Esophagus (tissue), 2 donors: ENCODE measurements around the gene CNN3. TPM values are rescaled to one million over a fixed set of nuclear protein-coding genes. Genes with fewer than 3 reads are reported as not detected.

Experiments
- H3K27ac ChIP-seq, 2 donors: one replicate each; pipeline ENCODE4 v1.5.1; 2013; ENCODE audit warnings: low read depth in 2 of 2, mild to moderate bottlenecking in 2 of 2, inconsistent platforms in 1 of 2, low read length in 1 of 2, moderate library complexity in 1 of 2
- H3K27me3 ChIP-seq, 2 donors: one replicate each; pipeline ENCODE4 v1.6.1; 2013; ENCODE audit warnings: low read length in 2 of 2, control low read depth in 1 of 2, mild to moderate bottlenecking in 1 of 2; ENCODE audit not compliant: insufficient read depth in 2 of 2, control insufficient read depth in 1 of 2
- H3K36me3 ChIP-seq, 2 donors: one replicate each; pipeline ENCODE4 v1.6.1; 2013; ENCODE audit warnings: low read length in 1 of 2; ENCODE audit not compliant: control insufficient read depth in 2 of 2, insufficient read depth in 2 of 2
- H3K4me1 ChIP-seq, 2 donors: one replicate each; pipeline ENCODE4 v1.6.1; 2013; ENCODE audit warnings: low read length in 1 of 2; ENCODE audit not compliant: control insufficient read depth in 2 of 2, insufficient read depth in 2 of 2
- H3K4me3 ChIP-seq, 2 donors: one replicate each; pipeline ENCODE4 v1.5.1; 2013; ENCODE audit warnings: low read length in 2 of 2, mild to moderate bottlenecking in 2 of 2, low read depth in 1 of 2, moderate library complexity in 1 of 2
- H3K9me3 ChIP-seq, 2 donors: one replicate each; pipeline ENCODE4 v1.6.1; 2013; ENCODE audit warnings: mild to moderate bottlenecking in 2 of 2, low read depth in 1 of 2, low read length in 1 of 2, moderate library complexity in 1 of 2; ENCODE audit not compliant: control insufficient read depth in 2 of 2, insufficient read depth in 1 of 2
- WGBS, 2 donors: extraction: QIAGEN DNeasy Blood & Tissue Kit; methylation state at CpG; one replicate each; pipeline ENCODE4 v1.1.7; 2013; 5-methylcytosine and 5-hydroxymethylcytosine counted together
- polyA plus RNA-seq, 2 donors: library from polyadenylated mRNA; stranded (reverse); fragments of 200-250 nt; gene quantifications; one replicate each; pipeline ENCODE4 v1.2.3, GENCODE V29; 2013
- donor health status: healthy with polysubstance abuse.
- donor health status: Bipolar disorder and iron deficiency.

CNN3 gene
- polyA plus RNA-seq, 2 donors: 101 to 104 TPM

DNA sequence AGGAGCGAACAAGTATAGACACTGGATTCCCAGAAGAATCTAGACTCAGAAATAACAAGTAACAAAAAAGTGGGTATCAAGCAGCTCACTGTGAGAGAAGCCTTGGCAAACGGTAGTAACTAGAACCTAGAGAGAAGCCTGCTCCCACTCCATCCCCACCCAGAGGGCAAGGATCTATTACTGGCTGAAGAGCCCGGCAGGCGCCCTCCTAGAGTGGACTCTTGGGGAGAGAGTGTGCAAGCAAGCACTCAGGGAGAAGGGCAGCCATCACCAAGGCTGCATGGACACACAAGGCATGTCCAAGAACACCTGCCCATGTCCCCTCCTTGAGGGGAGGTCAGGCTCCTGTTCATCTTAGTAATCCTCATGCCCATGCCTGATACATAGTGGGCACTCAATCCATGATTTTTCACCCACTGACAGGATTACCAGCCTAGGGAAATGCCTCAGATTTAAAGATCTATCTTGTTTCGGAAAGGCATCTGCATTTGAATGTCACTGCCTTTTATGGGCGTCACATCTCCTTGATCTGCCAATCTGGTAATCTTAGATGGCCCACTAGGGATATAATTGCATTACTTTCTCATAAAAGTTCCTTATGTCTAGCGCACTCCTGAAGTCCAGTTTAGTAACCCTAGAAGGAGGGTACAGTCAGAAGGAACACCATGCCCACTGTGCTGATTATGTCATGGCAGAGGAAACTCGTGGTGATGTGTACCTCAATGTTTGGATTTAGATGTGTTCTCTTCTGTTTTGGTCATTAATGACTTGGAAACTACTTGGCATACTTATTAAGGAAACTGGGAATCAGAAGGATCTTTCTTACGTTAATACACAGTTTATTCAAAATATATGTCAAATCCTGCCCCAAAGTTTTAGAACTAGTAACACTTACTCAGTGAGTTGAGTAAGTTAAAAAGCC, 14.4 kb downstream of the CNN3 start:
- no peaks in the 10 kb centered on the region for H3K9me3 ChIP-seq
- no peak overlapping the region for H3K4me3 ChIP-seq
- 62% methylated on average over 9 of the region's 9 CpGs for WGBS, 2 donors
- peaks cover 0 to 5% of the 10 kb centered on the region in 2 donors for H3K4me1 ChIP-seq
- no peaks in the 10 kb centered on the region for H3K27me3 ChIP-seq
- H3K27ac ChIP-seq: no peak overlapping the region
- H3K36me3 ChIP-seq: peaks cover 0 to 3% of the 10 kb centered on the region in 2 donors

DNA sequence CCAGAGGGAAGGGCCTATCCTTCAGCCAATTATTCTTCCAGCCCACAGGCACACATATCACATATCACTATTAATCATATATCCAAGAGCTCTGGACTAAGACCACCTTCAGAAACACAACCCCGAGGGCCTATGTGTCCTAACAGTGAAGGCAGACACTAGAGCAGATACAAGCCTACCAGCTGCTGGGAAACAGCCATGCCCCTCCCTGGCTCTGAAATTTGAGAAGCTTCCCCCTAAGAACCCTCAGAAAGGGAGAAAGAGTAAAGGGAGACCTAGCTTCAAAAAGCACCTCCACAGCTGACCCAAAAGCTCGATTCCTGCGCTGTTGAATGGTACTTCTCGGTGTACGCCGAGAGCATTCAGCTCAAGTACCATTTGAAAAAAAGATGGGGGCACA, 17.4 kb downstream of the CNN3 start:
- Histone ChIP-seq H3K27ac (no peak overlapping the region), H3K36me3 (peaks cover 0 to 3% of the 10 kb centered on the region in 2 donors), H3K4me3 (no peak overlapping the region), H3K4me1 (peaks cover 0 to 5% of the 10 kb centered on the region in 2 donors), H3K9me3 (no peaks in the 10 kb centered on the region), H3K27me3 (no peaks in the 10 kb centered on the region)
- WGBS, 2 donors: 88% methylated on average over 6 of the region's 6 CpGs

DNA sequence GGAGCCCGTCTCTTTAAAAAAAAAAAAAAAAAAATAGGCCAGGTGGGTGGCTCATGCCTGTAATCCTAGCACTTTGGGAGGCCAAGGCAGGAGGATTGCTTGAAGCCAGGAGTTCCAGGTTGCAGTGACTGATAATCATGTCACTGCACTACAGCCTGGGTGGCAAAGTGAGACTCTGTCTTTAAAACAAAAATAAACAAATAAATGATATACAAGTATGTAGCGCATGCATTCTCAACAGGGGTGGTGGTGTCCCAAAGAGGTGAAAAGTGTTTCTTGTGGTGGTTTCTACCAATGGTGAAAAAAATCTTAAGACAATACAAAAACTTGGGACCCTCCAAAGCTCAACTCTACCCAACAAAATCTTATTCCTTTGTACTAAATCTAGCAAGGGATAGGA, 17.9 kb downstream of the CNN3 start:
- no peaks in the 10 kb centered on the region for H3K27me3 ChIP-seq
- no peak overlapping the region for H3K27ac ChIP-seq
- peaks cover 0 to under 1% of the 10 kb centered on the region in 2 donors for H3K4me1 ChIP-seq
- peaks cover 0 to 3% of the 10 kb centered on the region in 2 donors for H3K36me3 ChIP-seq
- H3K9me3 ChIP-seq: no peaks in the 10 kb centered on the region
- H3K4me3 ChIP-seq: no peak overlapping the region
- 90 to 98% methylated on average over 2 of the region's 2 CpGs for WGBS, 2 donors

DNA sequence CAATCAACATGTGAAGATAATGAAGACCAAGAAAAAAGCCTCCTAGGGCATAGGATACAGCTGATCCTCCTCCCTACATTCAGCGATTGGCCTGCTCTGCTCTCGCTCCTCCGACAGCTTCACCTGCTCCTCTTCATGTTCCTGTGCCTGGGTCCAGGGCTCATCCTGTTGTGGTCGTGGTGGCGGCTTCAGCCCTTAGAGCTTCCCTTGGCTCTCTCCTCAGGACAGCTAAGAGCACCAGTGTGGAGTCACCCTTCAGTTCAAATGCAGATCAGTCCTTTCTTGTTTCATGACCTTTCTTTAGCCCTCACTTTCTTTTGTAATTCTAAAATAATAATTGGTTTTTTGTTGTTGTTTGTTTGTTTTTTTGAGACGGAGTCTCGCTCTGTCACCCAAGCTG, 18.7 kb downstream of the CNN3 start:
- Histone ChIP-seq H3K27ac (no peak overlapping the region), H3K4me1 (no peaks in the 10 kb centered on the region)

DNA sequence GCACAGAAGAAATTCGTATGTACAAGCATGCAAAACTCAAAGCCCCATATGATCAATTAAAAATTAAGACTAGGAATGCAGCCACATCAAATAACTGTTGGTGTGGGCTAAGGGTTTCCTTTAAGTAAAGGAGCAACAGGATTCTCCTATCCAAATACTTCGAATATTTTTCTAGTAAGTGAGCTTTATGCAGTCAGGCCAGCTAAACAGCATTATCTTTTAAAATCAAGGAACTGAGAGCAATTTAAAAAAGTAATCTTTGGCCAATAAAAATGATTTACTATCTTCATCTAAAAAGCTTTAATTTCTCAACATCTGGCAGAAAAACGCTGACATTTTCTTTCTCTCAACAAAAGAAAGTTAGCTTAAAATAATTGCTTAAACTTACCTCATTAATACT, 19.8 kb downstream of the CNN3 start:
- no peak overlapping the region for H3K27ac ChIP-seq
- peaks cover 0 to 3% of the 10 kb centered on the region in 2 donors for H3K36me3 ChIP-seq
- H3K9me3 ChIP-seq: no peaks in the 10 kb centered on the region
- no peaks in the 10 kb centered on the region for H3K27me3 ChIP-seq
- H3K4me3 ChIP-seq: no peak overlapping the region
- no peaks in the 10 kb centered on the region for H3K4me1 ChIP-seq
- 68 to 72% methylated on average over 3 of the region's 3 CpGs for WGBS, 2 donors

More for the DNA sequence above, 18.7 kb downstream of the CNN3 start:
- peaks cover 0 to 3% of the 10 kb centered on the region in 2 donors for H3K36me3 ChIP-seq
- 90 to 95% methylated on average over 7 of the region's 7 CpGs for WGBS, 2 donors
- H3K27me3 ChIP-seq: no peaks in the 10 kb centered on the region
- H3K4me3 ChIP-seq: no peak overlapping the region
- H3K9me3 ChIP-seq: no peaks in the 10 kb centered on the region

DNA sequence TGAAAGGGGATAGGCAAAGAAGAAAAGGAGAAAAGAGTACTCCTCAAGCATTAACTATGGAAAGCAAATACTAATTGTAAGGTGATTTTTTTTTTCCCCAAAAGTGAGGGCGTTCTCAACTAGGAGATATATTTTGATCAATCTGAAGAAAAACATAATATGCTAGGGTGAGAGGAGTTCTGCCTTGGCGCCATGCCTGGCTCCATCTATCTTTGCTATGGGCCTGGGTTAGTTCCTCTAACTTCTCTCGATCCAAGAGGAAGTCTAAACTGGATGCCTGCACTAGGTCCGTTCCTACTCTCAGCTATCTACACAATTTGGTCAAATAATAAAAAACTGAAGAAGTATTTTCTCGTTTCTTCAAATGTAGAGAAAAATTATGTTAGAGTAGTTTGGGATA, 20.5 kb downstream of the CNN3 start:
- whole genome bisulfite sequencing, 2 donors: 75 to 79% methylated on average over 5 of the region's 5 CpGs
- Histone ChIP-seq H3K9me3 (no peaks in the 10 kb centered on the region), H3K27me3 (no peaks in the 10 kb centered on the region), H3K4me3 (no peak overlapping the region), H3K36me3 (peaks cover 0 to 3% of the 10 kb centered on the region in 2 donors), H3K27ac (no peak overlapping the region), H3K4me1 (no peaks in the 10 kb centered on the region)

DNA sequence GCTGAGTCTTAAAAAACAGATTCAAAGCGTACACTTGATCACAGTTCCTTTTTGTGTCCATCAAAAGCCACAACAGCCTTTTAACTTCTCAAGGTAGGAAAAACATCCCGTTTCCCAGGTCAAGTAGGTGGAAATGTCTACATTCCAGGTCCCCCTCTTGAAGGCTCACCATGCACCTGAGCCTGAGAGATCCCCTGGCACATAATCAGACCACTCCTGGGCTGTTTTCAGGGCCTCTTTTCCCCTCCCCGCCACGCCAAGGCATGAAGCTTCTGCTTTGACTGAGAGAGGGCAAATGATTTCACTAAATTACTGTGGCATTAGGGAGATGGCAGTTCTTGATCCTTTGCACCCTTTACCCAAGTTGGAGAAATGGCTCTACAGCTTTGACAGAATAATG, 21.7 kb downstream of the CNN3 start:
- no peak overlapping the region for H3K4me3 ChIP-seq
- WGBS, 2 donors: 90 to 92% methylated on average over 4 of the region's 4 CpGs
- peaks cover 4 to 5% of the 10 kb centered on the region in 2 donors for H3K36me3 ChIP-seq
- no peaks in the 10 kb centered on the region for H3K27me3 ChIP-seq
- no peak overlapping the region for H3K27ac ChIP-seq
- no peaks in the 10 kb centered on the region for H3K4me1 ChIP-seq
- H3K9me3 ChIP-seq: no peaks in the 10 kb centered on the region

DNA sequence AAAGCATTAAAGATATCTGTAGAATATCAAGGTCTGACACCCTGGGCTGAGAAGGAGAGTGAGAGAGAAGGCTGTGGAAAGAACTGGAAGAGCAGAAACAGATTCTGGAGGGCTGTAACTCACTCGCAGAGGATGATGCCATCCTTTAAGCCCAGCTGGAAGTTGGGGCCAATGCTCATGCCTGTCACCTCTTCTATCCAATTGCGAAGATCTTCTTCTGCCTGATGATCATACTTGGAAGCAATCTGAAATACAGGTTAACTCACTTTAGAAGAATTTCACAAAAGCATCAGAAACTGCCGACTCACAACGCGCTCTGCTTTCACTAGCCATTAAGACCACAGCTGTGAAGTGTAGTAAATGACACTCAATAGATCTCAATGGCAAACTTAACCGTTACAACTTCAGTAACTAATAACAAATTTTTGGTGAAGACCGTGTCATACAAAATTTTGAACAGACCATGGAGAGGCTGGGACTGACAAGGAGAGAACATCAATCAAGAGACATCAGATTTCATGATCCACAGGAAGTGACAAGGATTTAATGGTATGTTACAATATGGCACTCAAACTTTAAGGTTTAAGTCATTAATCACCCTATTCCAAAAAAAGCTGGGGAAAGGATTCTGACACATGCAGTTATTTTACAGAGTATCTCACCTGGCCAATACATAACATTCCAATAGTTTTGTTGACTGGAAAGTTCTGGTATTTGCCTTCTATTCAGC, 23.5 kb downstream of the CNN3 start:
- Histone ChIP-seq H3K4me3 (no peak overlapping the region), H3K9me3 (no peaks in the 10 kb centered on the region), H3K27ac (no peak overlapping the region), H3K36me3 (peaks cover 2 to 4% of the 10 kb centered on the region in 2 donors), H3K4me1 (no peaks in the 10 kb centered on the region), H3K27me3 (no peaks in the 10 kb centered on the region)
- WGBS, 2 donors: 90 to 94% methylated on average over 7 of the region's 7 CpGs

DNA sequence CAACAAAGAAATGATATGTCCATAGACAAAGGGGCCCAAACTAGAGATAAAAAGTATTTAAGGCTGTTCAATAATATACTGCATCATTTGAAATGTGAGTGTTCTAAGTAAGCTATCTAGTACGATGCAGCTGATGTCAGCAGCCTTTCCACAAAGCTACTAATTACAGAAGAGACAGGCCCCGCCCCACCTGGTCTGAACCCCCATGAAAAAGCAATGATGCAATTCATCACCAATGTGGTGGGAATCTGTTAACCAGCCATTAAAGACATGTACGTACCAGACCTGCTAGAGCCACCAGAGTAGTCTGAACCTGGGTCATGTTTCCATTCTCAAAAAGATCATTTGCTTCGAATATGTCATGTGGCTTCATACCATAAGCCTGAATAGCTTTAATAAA, 25.1 kb downstream of the CNN3 start:
- Histone ChIP-seq H3K4me1 (no peaks in the 10 kb centered on the region), H3K36me3 (peaks cover 4 to 5% of the 10 kb centered on the region in 2 donors), H3K9me3 (no peaks in the 10 kb centered on the region), H3K27me3 (no peaks in the 10 kb centered on the region), H3K4me3 (no peak overlapping the region), H3K27ac (no peak overlapping the region)
- WGBS, 2 donors: 87 to 89% methylated on average over 4 of the region's 4 CpGs
